ENCODE measurements around the gene ZDHHC8. TPM values are rescaled to one million over a fixed set of nuclear protein-coding genes. Genes with fewer than 3 reads are reported as not detected.

The ZDHHC8 gene
- total RNA-seq, 1 experiment from 2014 or later = 51.7 TPM

- Histone ChIP-seq H2BK12ac (ENCODE audit: insufficient read length, low read depth, low read length) (no peak overlapping the region), H3T11ph (ENCODE audit: low read length) (no peak overlapping the region), H2AFZ (ENCODE audit: low read length) (no peak overlapping the region), H2BK15ac (ENCODE audit: low read depth, low read length) (no peak overlapping the region), H3K14ac (ENCODE audit: insufficient read depth, low read length) (no peak overlapping the region), H3K4me1 (ENCODE audit: insufficient read depth, low read length) (no peaks in the 10 kb centered on the region), H3K23ac (ENCODE audit: insufficient read length, low read depth, low read length) (no peak overlapping the region), H3K9me3 (ENCODE audit: control insufficient read depth, low read depth, low read length) (no peaks in the 10 kb centered on the region), H2BK20ac (ENCODE audit: low read depth, low read length, poor library complexity, severe bottlenecking) (no peak overlapping the region), H2AK5ac (ENCODE audit: insufficient read length, low read length) (no peak overlapping the region), H4K5ac (ENCODE audit: insufficient read length, low read depth, low read length) (no peak overlapping the region), H3K4ac (ENCODE audit: low read depth, low read length) (no peak overlapping the region), H3K79me2 (ENCODE audit: insufficient read depth, low read length) (peaks cover under 1% of the 10 kb centered on the region; the same call in 1 of the 2 replicates), H3K79me1 (ENCODE audit: insufficient read depth, low read depth, low read length, poor library complexity, severe bottlenecking) (peaks cover 3% of the 10 kb centered on the region), H3K27ac (ENCODE audit: insufficient read length, low read depth, low read length) (no peak overlapping the region), H2BK120ac (ENCODE audit: low read depth, low read length, poor library complexity, severe bottlenecking) (no peak overlapping the region), H4K8ac (replicated peaks; ENCODE audit: insufficient read length, low read depth, low read length) (no peak overlapping the region), H3K9ac (ENCODE audit: extremely low read depth, insufficient read length, low read length) (no peak overlapping the region), H2BK5ac (ENCODE audit: insufficient read length, low read length) (no peak overlapping the region), H3K4me2 (ENCODE audit: insufficient read depth, insufficient read length, low read length) (no peak overlapping the region), H3K56ac (ENCODE audit: insufficient read length, low read depth, low read length) (no peak overlapping the region), H3K27me3 (ENCODE audit: insufficient read depth, low read length) (no peaks in the 10 kb centered on the region), H3K23me2 (ENCODE audit: insufficient read length, low read depth, low read length, poor library complexity, severe bottlenecking) (peaks cover 4% of the 10 kb centered on the region), H4K91ac (ENCODE audit: insufficient read length, low read depth, low read length) (no peak overlapping the region), H3K18ac (ENCODE audit: insufficient read length, low read depth, low read length) (no peak overlapping the region), H4K20me1 (ENCODE audit: control insufficient read depth, insufficient read depth, insufficient read length) (peaks cover 2% of the 10 kb centered on the region)
- TF ChIP-seq, protein P1, sequence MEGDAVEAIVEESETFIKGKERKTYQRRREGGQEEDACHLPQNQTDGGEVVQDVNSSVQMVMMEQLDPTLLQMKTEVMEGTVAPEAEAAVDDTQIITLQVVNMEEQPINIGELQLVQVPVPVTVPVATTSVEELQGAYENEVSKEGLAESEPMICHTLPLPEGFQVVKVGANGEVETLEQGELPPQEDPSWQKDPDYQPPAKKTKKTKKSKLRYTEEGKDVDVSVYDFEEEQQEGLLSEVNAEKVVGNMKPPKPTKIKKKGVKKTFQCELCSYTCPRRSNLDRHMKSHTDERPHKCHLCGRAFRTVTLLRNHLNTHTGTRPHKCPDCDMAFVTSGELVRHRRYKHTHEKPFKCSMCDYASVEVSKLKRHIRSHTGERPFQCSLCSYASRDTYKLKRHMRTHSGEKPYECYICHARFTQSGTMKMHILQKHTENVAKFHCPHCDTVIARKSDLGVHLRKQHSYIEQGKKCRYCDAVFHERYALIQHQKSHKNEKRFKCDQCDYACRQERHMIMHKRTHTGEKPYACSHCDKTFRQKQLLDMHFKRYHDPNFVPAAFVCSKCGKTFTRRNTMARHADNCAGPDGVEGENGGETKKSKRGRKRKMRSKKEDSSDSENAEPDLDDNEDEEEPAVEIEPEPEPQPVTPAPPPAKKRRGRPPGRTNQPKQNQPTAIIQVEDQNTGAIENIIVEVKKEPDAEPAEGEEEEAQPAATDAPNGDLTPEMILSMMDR (conservative IDR thresholded peaks at IDR 0.05) = no peak
- H3K27me3 Mint-ChIP-seq (ENCODE audit: low read depth) = no peaks in the 10 kb centered on the region; the same call in 1 of the 2 replicates
- WGBS (ENCODE audit: extremely low coverage, insufficient read length, low lambda C conversion rate) = no CpG with 5 or more reads among the region's 15 CpGs
- DNase-seq = no peak
- H3K27ac Mint-ChIP-seq = peak overlapping the region in 2 of 3 experiments; percentile 73 to 82; a peak in 4 of 7 replicates
- peaks cover 5 to 6% of the 10 kb centered on the region in 2 experiments for H3K4me1 Mint-ChIP-seq
- no peaks in the 10 kb centered on the region for H3K9me3 Mint-ChIP-seq
- H3K36me3 Mint-ChIP-seq (ENCODE audit: insufficient read depth in 1 of 3, low read depth in 3 of 3) = peaks cover 27 to 54% (median 51%) of the 10 kb centered on the region in 3 experiments; a peak in 6 of 7 replicates
- H3K4me3 Mint-ChIP-seq = no peak overlapping the region; a peak in 1 of 5 replicates
These were observed 4.2 kb upstream of the ZDHHC8 start for GRCh38 chr22:20127318-20127868.
